HG03558 (cell line): Measurements from ENCODE around the gene NKG7.

Experiments used
- ATAC-seq: cut with Tn5 transposase; IDR thresholded peaks from one replicate; pipeline ENCODE4 v1.9.1; 2021; ENCODE audit warnings: moderate number of reproducible peaks; ENCODE audit not compliant: unreplicated experiment; ENCODE audit errors: extremely low read depth

Gene NKG7

DNA sequence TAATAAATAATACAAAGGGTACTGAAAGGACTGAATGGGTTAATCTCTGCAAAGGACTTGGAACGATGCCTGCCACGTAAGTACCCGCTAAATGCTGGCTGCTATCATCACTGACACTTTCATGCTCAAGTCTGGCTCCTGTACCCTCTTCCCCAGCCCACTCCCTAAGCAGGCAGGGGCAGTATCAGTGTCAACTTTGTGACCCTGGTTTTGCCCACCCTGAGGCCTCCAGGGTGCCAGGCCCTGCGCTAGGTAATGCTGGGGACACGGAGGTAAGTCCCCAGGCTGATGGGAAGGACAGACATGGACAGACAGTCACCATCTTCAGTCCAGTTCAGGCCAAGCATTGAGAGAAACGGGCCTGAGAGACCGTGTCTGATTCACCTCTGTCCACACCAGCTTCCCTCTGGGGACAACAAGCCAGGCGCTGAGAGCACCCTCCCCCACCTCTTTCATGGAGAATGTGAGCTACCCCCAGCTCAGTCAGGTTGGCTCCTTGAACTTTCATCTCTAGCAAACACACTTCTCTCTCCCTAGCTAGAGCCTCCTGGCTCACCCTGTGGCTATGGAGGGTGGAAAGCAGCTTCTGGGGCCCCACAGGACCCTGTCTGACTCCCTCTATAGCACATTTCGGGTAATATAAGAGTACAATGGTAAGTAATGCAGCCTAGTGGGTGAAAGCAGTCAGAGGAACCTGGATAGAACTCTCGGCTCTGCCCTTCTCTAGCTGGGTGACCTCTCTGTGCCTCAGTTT, 7.1 kb downstream of the NKG7 start:
- ATAC-seq, result no peak

DNA sequence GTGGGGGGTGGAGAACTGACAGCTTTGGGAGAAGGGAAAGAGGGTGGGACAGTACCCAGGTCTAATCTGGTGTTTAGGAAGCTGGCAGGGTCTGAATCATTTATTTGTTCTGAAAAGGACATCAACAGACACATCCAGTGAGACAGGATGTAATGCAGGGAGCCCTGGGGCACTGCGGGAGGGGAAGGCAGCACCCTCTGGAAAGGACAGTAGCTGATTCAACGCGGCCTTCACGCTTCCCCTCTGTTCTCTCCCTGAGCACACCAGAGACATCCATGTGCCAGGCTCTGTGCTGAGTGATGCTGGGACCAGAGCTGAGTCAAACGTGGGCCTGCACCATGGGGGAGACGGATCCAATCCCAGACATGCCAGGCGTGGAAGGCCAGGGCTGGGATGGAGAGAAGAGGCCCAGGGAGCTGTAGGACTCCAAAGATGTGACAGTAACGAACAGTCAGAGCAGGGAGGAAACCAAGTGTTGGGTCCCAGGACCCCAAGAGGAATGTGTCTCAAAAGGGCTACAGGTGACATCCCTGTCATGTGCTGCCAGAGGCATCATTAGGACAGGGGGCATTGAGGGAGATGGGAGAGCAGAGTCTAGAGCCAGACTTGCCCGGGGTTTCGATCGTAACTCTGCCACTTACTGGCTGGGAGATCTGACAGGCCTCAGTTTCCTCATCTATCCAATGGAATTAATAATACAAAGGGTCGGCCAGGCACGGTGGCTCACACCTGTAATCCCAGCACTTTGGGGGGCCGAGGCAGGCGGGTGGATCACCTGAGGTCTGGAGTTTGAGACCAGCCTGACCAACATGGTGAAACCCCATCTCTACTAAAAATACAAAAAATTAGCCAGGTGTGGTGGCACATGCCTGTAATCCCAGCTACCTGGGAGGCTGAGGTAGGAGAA, 8.0 kb downstream of the NKG7 start:
- no peak for ATAC-seq

DNA sequence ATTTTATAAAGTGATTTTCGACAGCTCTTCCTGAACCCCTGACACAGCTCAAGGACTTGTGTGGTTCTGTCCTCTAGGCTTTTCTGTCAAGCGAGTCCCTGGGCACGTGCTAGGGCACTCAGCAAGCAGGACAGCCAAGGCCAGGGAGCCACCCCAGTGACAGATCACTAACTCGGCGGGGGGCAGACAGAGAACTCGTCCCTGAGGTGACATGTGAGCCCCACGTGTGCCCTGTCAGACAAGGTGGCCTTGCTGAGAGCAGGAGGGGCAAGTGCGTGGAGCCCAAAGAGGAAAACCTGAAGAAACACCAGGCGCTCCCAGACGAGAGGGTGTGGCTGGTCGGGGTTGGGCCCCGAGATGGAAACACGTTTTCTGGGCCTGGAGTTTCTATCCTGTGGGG, 11.2 kb downstream of the NKG7 start:
- ATAC-seq, result no peak

DNA sequence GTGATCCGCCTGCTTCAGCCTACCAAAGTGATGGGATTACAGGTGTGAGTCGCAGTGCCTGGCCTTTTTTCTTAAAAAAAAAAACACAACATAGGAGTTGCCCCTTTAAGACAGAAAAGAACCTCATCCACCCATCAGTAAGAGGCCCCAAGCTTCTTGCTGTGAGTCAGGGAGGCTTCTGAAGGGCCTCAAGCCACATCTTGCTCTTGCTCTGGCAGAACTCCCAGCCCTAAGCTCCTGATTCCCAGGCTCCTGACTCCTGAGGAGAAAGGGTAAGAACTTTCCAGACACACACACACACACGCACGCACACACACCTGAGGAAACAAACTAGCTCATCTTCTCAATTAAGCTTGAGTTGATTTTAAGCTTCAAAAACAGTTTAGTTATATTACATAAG, 13.2 kb downstream of the NKG7 start:
- ATAC-seq, result no peak

DNA sequence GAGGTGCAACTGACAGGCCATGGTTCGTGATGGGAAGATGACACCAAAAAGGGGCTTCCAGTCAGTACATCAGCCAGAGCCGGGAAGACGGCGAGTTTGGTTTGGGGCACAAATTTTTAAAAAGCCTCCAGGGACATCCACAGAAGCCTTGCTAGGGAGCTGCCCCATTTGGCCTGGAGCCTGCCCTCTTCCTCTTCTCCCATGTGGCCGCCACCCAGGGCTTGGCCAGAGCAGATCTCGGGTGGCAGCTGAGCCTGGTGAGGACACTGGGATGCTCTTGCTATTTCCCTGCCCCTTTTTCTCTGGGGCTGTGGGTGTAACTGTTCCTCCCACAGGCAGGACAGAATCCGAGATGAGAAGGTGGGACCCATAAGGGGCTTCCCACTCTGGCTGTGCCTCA, 14.5 kb downstream of the NKG7 start:
- no peak for ATAC-seq

DNA sequence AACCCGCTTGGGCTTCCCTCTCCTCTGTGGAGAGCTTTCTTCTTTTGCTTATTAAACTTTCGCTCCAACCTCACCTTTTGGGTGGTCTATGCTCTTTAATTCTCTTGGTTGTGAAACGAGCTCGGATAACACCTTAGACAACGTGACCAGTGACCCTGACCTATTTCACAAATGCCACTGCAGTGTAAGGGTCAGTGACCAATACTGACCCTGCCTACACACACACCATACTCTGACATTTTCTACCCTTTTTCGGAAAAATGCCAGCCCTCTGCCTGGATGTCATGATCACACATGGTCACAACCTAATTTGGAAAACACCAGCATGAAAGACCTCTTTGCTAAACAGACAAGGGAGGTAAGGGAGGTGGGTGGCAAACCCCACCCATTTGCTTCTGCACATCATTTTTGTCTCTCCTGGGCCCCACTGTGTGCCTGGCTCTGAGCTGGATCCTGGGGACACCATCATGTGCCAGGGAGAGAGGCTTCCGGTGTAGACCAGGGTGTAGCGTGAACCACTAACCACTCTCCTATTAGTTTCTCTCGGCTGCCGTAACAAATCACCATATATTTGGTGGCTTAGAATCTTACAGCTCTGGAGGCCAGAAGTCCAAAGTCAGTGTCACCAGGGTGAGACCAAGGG, 16.2 kb downstream of the NKG7 start:
- ATAC-seq, result no peak

DNA sequence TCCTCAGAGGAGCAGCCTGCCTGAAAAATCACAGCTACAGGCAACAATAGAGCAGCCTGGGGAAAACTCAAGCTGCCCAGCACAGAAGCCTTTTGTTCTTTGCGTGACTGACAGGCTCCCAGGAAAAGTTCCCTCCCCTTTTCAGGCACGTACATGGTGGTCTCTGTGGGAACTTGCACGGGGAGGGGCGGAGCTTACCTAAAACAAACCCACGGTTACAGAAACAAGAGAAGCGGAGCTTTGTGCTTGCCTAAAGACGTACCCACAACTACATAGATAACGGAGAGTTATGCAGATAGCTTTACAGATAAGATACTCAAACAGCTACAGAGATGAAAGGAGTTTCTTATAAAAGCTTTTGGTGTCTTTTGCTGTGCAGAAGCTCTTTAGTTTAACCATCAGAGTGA, 17.7 kb downstream of the NKG7 start:
- no peak for ATAC-seq

DNA sequence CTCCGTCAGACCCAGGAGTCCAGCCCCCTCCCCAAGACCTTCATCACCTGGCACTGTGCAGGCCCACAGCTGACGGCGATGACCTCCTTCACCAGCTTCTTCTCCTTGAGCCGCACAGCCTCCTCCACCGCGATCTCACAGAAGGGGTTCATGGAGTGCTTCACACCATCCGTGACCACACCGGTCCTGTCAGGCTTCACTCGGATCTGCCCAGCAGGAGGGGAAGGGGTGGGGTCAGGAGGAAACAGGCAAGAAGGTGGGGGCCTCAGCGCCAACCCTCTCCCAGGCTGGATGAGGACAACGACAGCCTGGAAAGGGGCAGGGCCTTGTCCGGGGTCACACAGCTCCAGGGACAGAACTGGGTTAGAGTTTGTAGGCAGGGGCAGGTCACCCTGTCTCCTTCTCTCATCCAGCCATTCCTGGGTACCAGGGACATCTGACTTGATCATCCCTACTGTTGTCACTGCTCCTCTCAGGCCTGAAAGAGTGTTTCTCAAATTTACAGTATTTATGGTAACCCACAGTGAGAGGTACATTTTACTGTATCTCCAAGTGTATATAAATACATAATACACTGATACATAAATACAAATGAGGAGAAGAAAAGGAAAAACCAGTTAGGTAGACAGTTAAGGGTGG, 18.2 kb downstream of the NKG7 start:
- ATAC-seq, result no peak

DNA sequence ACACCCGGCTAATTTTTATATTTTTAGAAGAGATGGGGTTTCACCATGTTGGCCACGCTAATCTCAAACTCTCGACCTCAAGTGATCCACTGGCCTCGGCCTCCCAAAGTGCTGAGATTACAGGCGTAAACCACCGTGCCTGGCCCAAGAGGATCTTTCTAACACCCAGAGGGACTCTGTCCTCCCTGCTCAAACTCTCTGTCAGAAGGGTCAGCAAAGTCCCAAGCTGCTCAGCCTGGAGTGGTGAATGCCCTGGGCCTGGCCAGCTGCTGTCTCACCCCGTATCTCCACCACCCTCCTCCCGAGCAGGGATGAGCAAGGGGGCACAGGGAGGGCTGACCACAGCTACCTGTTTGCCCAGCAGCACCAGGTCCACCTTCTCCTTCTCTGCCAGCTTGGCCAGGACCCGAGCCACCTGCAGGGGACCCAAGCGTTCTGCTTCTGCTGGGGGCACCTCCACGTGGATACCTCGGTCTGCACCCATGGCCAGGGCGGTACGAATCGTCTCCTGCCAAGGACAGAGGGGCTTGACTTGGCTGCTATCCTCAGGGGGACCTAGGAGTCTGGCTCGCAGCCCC, 19.6 kb downstream of the NKG7 start:
- ATAC-seq, result no peak

DNA sequence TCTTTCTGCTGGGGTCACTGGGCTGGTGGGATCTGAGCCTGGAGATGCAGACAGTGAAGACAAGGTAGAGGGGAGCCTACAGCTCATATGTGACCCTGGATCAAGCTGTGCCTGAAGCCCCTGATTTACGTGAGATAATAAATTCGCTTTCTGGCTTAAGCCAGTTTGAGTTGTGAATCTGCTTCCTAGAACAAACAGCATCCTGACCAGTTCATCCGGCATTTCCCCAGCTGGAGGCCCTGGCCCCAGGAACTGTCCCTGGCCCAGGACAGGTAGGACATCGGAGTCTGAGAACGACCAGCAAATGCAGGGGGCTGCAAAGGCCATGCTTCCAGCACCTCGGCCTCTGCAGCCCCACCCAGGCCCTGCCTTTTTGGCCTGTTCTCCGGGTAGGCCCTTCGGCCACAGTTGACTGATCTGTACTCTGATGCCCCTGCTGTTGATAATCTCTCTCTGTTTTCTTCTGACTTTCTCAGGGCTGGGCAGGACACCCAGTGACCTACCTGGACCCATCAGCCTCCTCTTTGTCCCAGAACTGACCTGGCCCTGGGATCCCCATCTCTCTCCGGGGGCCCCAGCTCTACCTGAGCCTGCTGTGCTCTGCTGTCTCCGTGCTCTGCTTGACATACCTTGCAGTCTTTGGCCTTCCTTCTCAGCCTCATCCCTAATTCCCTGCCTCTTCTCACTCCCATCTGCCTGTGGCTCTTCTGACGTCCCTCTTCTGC, 21.0 kb downstream of the NKG7 start:
- ATAC-seq, result no peak

DNA sequence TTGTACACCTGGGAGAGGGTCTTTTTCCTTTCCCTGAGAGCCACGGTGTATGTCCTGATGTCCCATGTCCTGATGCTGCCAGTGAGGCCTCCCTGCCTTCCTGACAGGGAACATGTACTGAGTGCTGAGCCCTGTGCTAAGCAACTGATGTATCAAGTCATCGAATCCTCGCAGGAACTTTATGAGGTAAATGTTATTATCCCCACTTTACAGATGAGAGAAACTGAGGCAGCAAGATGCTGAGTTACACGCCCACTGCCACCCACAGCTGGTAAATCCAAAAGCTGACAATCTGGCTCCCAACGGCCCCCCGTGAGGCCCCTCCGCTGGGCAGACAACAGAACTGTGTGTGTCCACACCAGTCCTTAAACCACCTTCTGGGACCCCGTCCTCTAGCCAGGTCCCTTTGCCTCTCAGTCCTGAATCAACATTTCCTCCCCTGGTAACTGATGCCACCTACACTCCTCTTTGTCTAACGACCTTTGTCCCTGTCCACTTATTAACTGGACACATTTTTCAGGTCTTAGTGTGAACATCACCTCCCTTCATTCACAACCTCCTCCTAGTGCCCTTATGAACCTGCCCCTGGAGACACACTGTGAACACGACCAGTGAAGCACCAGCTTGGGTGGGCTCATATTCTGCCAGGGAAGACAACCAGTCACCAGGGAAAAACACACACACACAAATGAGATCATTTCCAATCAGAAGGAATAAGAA, 25.1 kb downstream of the NKG7 start:
- no peak for ATAC-seq

DNA sequence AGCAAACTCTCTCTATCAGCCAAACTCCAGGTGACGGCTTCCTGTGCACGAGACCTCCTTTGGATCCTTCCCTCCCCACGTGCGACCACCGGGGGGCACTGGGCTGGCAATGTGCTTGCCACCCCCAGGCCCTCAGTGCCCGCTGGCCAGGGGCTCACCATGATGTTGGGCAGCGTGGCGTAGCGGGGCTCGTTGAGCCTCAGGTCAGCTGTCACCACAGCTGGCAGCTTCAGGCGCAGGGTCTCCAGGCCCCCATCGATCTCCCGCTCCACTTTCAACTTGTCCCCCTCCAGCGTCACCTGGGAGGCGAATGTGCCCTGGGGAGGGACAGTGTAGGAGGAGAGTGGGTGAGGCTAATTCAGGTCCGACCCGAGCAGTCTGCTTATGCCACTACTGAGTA, 25.7 kb downstream of the NKG7 start:
- ATAC-seq, result no peak

DNA sequence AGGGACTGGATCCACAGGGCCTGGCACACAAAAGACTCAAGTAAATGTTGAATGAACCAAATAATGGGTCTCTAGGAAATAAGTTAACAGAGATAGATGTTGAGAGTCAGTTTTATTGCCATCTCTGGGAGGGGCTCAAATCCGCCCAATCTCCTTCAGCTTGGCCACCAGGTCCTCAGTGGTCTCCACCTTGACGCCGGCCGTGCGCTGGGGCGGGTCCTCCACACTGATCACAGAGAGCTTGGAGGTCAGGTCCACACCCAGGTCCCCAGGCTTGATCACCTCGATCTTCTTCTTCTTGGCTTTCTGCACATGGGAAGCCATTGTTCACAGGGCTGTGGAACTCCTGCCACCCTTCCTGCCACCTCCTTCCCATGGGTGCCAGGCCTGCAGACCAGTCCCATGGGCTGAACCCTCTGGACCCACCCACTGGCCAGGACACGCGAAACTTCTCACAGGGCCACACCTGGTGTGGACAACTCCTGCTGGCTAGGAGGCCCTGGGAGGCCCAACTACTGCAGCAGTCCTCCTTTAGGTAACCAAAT, 27.3 kb downstream of the NKG7 start:
- no peak for ATAC-seq

DNA sequence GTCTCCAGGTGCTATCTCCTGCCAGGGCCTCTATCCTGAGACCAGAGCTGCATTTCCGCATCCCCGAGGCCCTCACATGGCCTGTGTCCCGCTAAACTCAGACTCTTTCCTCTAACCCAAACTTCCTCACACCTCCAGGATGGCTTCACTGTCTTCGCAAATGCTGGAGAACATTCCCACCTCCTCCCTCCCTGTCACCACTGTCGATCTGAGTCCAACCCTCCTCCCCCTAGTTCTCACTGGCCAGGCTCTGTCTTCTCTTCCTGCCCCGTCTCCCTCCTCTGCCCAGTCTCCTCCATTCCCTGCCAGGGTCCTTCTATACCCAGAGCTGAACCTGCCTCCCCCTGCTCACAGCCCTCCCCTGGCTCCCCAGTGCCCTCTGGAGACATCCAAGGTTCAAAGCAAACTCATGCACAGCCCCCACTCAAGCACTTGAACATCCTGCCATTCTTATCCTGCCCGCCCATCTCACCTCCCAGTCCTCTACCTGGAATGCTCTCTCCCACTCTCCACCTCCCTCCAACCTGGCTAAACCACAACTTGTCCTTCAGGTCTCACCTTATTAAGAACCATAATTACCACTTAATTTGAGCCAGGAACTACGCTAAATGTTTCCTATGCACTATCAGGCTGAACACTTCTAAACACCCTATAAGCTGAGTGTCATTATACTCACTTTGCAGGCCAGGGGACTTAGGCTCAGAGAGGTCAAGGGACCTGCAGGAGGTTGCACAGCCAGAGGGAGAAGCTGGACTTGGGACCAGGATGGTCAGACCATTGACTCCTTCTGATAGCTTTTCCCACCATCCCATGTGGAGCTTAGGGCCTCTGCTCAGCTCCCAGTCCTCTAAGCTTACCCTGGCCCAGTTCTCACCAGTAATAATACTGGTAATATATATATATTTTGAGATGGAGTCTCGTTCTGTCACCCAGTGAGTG, 29.6 kb downstream of the NKG7 start:
- ATAC-seq, result no peak

DNA sequence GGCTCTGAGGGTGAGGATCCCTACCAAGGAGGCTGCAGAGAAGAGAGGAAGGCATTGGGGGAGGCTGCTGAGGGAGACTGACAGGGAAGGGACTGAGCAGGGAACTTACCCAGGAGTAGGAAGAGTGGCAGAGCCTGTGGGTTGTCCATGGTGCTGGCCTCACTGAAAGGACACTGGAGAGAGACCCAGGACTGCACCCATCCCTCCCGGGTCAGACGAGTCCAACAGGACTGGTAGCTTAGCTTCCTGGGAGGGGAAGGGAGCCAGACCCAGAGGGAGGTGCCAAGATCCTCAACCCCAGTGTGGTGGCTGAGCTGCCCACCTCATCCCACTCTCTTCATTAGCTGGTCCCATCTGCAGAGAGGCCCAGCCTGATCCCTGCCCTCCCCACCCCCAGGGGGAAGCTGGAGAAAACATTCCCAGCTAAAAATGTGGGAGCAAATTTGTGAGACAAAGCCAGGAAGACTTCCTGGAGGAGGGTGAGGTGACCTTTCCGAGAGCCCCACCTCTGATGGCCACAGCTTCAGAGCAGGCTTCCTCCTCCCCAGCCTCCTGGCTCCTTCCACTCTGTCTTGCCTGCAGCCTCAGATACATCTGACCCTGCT, 30.4 kb downstream of the NKG7 start, which contains the start of gene VSIG10L:
TSS of gene VSIG10L (minus strand) at position 164 of the 605 bp plus-strand sequence. CDS start at position 149, 15 bp downstream.
- ATAC-seq, result no peak

DNA sequence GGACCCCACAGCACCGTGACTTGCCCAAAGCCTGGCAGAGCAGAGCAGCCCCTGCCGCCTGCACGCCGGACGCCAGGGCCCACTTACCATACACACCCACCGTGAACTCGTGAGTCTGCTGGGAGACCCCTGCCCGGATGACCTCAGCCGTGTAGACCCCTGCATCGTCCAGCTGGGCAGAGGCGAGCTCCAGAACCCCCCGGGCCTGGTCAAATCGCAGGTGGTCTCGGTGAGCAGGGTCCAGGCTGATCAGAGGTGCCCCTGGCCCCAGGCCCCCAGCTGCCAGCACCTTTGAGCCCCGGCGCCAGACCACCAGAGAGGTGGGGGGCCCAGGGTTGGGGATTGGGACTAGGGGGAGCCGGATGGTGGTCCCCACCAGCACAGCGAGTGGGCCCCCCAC, 31.4 kb downstream of the NKG7 start:
- no peak for ATAC-seq
